Measurements from ENCODE around the gene PKP1.

Gene PKP1

DNA sequence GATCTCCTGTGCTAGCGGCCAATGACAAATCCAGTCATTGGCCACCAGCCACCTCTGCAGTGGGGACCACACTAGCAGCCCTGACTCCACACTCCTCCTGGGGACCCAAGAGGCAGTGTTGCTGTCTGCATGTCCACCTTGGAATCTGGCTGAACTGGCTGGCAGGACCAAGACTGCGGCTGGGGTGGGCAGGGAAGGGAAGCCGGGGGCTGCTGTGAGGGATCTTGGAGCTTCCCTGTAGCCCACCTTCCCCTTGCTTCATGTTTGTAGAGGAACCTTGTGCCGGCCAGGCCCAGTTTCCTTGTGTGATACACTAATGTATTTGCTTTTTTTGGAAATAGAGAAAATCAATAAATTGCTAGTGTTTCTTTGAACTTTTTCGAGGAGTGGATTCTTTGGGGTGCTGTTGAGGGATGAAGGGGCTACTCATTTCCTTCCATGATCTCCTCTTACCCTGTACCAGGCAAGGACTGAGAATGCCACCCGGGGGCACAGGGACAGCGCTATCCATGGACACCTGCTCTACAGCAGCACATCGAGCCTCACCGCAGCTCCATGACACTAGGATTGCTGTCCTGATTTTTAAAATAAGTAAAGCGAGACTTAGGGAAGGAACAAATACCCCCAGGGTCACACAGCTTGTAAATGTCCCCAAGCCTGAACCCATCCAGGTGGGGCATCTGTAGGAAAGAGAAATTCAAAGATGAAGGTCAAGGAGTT lies 49.5 kb downstream of the PKP1 start:
- no peak for DNase-seq

DNA sequence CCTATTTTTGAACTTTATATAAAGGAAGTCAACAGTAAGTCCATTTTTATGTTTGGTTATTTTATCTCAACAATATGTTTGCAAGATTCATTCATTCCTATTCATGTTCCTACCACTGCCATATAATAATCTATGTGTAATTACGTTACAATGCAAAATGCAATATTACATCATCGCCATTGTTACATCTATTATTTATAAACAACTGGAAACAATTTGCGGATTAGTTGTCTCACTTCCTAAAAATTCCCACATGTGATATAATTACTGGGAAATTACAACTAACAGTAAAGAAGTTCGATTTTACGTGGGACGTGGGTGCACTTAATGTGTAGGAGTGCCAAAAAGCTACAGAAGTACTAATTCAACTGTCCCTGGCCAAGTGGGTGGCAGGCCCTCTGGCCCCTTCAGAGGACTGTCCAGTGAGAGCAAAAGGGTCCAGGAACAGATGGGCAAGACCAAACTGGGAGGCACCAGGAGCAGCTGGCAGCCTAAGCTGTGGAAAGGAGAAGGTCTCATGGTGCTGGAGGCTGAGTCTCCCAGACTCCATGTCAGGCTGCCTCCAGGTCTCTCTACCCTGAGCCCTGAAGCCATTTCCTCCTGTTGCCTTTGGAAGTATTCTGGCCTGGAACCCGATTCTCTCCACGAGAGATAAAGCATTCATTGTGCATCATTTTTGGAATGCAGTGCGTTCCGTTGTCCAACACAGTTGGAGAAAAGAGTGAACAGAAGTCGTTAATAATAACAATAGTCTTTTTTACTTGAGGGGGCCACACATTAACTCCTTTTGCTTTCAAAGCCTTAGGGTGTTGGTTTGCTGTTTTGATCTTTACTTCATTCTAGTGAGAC lies 51.2 kb downstream of the PKP1 start:
- DNase-seq, result no peak

DNA sequence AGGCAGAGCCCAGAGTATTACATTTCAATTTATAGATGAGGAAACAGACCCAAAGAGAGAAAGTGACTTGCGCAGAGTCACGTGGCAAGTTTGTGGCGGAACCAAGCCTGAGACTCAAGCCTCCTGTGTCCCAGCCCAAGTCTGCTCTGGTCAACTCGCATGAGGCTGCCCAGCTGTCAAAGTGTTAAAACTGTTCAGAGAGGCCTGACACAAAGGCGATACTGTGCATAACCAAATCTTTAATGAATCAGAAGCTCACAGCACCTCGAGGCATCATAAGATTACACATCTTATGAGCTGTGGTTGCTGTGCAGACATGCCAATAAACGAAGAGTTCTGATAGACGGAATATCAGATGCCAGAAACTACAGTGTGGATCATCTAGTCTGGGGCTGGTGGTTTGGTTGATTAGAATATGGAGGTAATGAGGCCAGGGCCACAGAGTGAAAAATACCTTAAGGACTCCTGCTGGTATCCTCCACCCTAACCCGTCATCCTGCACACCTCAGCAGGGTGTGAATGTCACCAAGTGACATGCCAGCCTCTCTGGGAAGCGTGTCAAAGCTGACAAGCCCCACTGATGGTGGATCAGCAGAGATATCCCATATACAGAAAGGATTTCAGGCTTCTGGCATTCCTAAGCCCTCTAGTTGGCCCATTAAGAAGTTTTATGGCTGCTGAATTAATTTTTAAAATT lies 52.0 kb downstream of the PKP1 start:
- DNase-seq, result no peak

DNA sequence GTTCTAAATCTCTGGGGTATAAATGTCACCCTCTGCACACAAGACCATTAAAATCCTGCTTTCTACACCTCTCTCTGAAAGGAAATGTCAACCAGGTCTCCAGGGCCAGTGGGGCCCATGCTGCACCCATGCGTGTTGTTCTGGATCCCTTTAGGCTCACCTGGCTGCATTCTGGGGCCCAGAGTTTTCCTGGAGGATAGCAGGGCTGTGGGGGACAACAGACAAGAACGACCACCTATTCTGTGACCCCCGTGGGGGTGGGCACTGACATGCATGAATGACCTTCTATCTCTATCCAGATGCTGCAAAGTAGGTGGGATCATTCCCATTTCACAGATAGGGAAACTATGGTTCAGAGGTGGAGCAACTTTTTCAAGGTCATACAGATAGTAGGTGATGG lies 52.6 kb downstream of the PKP1 start:
- DNase-seq, result no peak

DNA sequence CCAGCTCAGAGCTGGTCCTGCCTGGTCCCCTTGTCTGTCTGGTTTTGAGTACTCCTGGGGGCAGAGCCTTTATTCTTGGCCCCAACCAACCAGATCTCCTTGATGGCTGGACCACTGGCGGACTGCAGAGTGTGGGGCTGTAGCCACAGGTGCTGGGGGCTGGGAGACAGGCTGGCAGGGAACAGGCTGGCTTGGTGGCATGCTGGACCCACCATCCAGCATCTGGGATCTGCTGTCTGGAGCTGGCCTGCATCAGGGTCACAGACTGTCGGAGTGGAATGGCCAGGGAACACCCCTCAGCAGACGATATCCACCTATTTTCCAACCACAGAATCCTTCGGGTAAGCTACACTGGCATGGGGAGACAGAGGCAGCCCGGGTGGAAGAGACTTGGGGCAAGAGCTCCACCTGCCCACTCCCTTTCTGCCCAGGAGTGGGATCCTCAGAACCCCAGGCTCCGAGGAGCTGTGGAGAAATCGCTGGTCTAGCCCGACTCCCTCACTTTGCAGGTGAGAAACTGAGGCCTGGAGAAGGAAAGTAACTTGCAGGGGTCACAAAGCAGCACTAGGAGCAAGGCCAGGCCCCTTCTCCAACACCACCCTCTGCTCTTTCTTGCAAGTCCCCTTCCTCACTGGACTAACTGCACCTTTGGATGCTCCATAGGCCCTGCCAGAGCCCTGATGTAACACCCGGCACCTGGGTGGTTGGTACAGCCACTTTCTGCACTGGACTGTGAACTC lies 53.6 kb downstream of the PKP1 start:
- DNase-seq, result no peak

DNA sequence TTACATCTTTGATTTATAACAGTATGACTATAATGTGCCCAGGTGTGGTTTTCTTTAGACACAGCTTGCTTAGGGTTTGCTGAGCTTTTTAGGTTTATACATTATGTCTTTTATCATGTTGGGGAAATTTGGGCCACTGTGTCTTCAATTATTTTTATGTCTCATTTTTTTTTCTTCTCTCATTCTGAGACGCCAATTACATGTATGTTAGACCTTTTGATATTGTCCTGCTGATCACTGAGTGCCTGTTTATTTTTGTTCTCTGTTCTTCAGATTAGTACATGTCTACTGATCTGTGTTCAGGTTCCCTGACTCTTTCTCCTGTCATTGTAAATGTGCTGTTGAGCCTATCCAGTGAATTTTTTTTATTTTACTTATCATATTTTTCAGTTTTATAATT lies 58.1 kb downstream of the PKP1 start:
- DNase-seq, result no peak

DNA sequence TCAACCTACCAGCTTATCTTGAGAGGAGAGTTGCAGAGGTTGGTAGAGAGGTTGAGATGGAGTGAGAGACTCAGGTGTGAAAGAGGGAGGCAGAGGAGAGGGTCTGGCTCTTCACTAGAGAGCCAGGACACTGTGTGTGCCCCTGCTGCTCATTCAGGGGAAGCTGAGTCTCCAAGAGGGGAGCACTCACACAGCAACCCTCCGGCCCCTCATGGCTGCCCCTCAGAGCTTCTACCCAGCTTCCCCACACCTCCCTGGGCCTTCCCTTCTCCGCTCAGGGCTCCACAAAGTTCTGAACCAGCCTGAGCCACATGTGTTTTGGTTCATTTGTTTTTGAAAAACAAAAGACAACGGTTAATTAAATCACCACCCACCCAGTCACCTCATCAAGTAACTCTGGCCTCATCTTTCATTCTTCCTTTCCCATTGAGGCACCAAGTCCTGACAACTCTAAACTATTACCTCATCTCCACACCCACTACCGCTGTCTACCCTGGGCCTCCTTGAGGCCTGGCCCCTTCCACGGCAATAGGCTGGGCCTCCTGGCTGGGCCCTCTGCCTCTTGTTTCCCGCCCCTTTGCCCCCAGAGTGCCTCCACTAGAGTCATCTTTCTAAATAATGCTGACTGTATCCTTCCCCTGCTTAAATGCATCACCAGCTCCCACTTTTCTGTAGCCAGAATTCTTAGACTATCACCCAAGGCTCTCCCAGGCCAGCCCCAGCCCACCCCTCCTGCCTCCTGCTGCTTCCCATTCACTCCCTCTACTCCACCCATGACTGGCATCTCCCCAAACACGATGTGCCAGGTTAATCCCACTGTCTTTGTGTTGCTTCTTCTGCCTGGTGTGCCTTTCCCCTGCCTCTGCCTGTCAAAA lies 61.1 kb downstream of the PKP1 start:
- DNase-seq, result no peak

DNA sequence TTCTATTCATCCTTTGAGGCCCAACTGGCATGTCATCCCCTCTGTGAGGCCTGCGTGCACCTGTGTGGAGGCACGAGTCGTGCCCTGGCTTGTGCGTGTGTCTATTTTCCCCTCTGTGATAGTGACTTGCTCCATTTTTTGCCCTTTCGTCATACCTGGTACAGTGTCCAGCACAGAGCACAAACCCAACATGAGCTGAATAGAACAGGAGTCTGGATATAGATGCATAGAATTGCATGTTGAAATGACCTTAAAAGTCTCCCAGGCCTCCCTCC lies 61.7 kb downstream of the PKP1 start:
- DNase-seq, result no peak

DNA sequence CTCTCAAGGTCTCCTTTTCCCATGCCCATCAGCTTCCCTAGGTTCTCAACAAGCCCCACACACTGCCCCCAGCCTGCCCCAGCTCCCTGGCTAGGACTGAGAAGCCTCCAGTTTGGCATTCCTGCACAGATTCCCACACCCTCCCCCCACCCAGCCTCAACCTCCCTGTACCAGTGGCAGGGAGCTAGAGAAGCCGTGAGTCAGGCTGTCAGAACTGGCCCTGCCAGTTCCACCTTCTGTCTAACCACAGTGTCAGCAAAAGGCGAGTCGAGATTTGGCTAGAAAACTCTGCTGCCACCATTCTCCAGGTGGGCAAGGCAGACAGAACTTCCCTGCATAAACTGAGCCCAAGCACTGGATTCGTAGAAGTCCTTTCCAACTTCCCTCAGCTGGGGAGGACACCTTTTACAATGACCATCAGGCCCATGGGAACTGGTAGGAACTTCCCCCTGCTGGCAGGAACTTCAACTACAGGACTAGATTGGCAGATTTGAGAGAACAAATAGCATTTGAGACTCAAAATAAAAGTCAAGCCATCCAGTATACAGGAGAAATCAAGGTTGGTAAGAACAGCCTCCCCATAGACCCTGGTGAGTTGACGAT lies 63.1 kb downstream of the PKP1 start:
- DNase-seq, result peak; percentile 36

DNA sequence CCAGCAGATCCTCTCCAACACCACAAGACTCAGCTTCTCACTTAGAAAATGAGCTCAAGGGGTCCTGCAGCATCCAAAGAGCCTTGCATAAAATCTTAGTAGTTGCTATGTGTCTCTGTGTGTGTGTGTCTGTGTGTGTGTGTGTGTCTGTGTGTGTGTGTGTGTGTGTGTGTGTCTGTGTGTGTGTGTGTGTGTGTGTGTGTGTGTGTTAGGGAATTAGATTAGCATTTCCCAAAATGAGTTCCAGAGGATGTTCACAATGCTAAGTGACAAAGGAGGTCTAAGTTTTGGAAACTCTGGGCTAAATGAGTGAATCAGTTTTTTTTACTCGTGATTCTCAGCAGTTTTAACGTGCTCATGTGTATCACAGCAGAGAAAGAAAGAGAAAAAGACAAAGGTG lies 63.7 kb downstream of the PKP1 start:
- DNase-seq, result no peak

DNA sequence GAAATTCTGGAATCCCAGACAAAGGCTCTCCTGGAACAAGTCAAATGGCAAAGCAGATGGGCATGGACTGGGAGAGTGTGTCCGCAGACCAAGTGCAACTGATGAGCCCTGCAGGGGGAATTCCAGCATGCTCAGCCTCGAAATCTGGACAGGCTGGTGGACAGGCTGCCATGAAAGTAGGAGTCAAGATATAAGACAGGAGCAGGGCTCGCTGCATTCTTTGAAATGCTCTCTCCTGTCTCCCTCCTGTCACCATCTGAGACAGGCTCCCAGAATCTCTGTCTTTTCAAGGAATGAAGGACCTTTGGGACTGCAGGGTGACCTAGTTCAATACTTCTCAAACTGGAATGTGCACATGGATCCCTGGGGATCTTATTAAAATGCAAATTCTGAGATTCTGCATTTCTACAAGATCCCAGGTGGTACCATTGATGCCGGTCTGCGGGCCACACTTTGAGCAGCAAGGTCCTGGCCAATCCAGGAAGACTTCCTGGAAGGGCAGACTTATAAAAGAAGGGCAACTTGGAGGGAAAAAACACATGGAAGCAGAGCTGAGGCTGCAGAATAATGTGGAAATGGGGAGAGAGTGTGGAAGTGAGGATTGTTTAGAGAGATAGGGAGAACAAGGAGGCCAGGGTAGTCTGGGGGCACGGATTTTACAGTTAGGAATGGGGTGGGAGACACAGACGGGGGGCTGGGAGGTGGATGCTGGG lies 64.3 kb downstream of the PKP1 start:
- no peak for DNase-seq

DNA sequence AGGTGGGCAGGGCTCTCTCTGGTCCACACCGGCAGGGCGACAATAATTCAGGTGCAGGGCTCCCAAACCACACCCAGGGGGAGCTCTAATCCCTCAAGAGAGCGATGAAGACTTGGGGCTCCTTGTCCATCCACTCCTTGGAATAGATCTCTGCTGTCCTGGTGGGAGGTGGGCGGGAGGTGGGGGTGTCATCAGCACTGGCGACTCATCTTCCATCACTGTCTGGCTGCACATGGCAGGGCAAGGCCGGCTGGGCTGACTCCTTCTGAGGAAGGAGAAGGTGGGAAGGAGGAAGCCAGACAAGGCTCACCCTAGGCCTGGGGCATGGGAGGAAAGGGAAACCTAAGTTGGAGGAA lies 64.9 kb downstream of the PKP1 start:
- no peak for DNase-seq

DNA sequence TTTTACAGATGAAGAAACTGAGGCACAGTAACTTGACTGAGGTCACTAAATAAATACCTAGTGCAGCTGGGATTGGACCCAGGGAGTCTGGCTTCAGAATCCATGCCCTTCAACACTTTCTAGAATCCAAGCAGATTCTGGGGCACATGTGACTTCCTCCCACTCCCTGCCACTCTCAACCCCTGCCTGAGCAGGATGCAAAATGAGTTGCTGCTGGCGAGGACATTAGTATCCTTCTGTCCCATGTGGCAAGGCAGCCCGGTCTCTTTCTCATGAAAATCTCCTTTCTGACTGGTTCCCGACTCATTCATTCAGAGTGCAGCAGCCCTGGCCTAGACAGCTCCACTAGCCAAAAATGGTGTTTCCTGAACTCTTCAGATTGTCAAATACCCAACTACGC lies 65.8 kb downstream of the PKP1 start:
- no peak for DNase-seq

DNA sequence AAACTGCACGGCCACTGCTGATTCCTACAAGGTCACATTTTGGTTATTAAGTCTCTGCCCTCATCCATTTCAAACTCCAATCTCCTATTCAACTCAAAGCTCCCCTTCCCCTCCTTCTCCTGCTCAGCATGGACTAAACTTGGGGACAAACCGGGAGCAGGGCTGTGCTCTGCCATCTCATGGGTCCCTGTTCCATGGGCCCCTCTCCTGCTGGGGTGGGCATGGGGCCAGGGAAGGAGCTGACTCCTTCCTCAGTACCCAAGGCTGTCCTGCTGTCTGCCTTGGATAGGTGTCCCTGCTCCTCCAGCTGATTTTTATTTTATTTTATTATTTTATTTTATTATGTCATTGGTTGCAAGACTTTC lies 67.0 kb downstream of the PKP1 start:
- DNase-seq, result no peak

DNA sequence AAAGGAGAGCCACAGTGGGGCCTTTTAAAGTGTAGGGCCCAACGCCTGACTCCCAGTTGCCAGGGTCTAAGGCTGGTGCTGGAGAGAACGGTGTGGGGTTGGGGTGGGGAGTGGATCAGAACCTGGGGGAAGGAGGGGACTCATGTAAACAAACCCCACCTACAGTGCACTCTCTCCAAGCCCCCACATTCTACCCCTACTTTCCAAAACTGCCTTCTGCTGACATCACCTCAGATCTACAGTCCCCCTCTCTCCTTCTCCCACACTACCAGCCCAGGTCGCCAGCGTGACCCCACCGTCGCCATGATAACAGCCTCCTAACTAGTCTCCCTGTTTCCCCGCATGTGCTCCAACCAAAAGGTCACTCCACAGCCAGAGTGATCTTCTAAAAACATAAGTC lies 67.6 kb downstream of the PKP1 start:
- no peak for DNase-seq

DNA sequence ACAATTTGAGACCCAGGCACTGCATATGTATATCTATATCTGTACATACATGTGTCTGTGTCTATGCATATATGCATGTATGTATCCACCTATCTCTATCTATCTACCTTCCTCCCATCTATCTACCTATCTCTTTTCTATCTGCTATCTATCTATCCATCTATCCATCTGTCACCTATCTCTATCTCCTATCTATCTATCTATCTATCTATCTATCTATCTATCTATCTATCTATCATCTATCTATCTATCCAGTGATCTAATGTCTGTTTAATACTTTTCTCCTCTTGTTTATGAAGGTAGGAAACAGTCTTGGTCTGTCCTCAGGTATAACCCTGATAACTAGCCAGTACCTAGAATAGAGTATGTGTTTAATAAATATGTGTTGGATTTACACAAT lies 68.3 kb downstream of the PKP1 start:
- no peak for DNase-seq

DNA sequence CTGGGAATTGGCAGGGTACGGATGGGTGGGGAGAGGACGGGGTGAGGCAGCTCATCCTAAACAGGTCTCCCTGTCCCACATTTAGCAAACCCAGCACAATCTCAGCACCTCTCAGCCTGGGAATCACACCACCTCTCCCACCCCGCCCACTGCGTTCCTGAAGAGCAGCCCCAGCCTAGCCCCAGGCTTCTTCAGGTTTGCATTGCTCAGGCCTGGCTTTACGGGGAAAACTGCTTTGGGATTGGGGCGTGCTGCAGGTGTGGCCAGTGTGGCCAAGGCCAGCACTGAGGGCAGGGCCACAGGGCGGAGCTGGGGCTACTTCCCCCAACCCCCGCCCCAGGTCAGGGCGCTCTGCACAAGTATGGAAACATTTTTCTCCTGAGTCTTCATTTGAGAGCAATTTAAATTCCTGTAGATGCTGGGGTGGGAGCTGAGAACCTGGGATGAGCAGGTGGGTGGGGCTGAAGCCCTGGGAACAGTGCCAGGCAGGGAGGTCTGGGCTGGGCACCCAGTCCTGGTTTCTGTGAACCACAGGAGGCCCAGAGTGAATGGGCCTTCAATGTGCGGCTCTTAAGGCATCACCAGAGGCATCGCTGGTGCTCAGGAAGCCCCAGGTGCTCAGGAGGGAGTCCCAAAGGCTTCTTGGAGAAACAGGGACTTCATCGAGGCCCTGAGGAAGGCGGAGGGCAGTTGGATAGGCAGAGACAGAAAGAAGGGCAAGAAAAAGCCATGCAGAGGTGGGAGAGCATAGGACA lies 70.1 kb downstream of the PKP1 start:
- DNase-seq, result no peak

DNA sequence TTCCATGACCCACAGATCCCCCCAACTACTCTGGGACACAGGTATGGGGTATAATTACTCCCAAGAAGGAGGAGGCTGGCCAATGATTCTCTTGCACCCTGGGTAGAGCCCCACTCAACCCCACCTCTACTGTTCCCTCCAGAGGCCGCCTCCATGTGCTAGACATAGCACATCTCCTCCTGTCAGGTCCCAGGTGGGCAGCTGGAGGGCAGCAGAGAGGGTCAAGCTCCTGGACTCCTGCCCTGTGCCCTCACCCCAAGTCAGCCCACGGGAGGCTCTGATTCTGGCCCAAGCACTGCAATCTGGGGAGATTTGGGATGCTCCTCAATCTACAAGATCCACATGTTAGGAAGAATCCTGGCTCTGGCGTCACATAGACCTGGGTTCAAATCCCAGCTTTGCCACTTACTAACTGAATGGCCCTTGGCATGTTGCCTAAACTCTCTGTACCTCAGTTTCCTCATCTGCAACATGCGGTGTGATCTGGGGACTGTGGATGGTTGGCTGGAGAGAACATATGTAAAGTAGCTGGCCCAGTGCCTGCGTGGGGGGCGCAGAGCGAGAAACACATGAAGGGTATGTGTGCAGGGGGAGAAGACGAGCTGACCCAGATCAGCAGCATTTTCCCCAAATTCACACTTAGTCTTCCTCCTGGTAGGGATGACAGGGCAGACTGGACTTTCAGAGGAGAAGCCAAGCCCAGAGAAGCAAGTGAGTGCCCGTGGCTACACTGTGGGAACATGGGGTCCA lies 71.0 kb downstream of the PKP1 start:
- DNase-seq, result no peak

DNA sequence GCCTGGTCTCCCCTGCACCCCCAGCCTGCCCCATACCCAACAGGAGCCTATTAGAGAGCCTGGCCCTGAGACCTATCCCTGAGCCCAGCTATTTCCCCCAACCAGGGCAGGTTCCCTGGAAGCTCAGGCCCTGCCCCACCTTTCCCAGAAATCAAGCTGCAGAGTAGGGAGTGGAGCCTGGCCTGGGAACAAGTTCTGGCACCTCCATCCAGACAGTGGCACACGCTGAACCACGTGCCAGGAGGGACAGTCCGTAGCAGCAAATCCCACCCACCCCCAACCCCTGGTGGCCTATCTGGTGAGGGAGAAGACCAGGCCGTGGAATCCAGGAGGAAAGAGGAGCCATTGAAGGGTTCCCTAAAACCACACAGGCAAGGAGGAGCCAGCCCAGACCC lies 71.6 kb downstream of the PKP1 start:
- no peak for DNase-seq

DNA sequence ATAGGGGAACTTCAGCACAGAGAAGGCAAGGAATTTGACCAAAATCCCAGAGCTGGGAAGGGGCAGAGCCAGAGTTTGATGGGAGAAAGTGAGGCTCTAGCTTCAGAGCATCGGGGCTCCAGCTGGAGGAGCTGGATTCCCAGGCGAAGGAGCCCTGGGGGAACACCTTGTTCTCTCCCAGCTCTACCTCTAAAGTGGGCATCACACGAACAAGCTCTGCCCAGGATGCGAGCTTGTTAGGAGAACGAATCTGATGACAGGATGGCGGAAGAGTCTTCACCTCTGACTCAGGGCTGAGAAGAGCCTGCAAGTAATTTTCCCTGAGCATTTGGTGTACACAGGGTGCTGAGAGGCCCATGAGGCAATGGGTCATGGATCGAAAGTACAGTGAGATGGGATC lies 72.2 kb downstream of the PKP1 start:
- DNase-seq, result no peak
